Measurements from ENCODE around the gene S100A9.

DNA sequence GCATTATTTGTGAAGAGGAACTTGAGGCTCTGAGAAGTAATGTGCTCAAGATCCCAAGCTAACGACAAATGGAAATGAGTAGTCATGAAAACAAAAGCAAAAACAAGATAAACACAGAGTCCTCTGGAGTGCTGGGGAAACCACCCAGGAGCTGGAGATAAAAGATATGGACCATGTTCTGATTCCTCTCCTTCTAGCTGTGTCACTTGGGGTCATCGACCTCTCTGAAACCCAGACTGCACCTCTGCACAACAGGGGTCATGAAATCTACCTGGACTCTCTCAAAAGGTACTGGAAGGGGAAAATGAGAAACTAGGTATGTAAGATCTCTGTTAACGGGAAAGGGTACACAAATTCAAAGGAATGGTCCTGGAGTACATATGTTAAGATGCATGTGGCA, 15.5 kb upstream of the S100A9 start:
- no peak for TF ChIP-seq ZNF416 (tag by site-specific recombination; IDR thresholded peaks at IDR 0.05)
- TF ChIP-seq ZNF114 (tag by site-specific recombination; IDR thresholded peaks at IDR 0.05): no peak
- TF ChIP-seq HOXA7 (CRISPR knock-in tag; IDR thresholded peaks at IDR 0.05; ENCODE audit: borderline replicate concordance): no peak
- no peak for TF ChIP-seq CTCF (tag by site-specific recombination; IDR thresholded peaks at IDR 0.05)
- TF ChIP-seq ZBTB1 (tag by site-specific recombination; IDR thresholded peaks at IDR 0.05): no peak
- TF ChIP-seq KLF16 (tag by site-specific recombination; IDR thresholded peaks at IDR 0.05): no peak
